A549 treated with RU486 at 1 μM for 4 hours (cell line): ENCODE data around the gene RAB39B. TPM values are rescaled to one million over a fixed set of nuclear protein-coding genes. Genes with fewer than 3 reads are reported as not detected.

Source experiments
- total RNA-seq: library from RNA; stranded (reverse); fragments of 200-300 nt; extraction: Qiagen RNA extraction; gene quantifications from 5 replicates; pipeline ENCODE4 v1.2.3, GENCODE V29; 2022; ENCODE audit warnings: low read depth

RAB39B gene
- 0.62 to 0.94 TPM (median 0.64 TPM) in 5 replicates for total RNA-seq

DNA sequence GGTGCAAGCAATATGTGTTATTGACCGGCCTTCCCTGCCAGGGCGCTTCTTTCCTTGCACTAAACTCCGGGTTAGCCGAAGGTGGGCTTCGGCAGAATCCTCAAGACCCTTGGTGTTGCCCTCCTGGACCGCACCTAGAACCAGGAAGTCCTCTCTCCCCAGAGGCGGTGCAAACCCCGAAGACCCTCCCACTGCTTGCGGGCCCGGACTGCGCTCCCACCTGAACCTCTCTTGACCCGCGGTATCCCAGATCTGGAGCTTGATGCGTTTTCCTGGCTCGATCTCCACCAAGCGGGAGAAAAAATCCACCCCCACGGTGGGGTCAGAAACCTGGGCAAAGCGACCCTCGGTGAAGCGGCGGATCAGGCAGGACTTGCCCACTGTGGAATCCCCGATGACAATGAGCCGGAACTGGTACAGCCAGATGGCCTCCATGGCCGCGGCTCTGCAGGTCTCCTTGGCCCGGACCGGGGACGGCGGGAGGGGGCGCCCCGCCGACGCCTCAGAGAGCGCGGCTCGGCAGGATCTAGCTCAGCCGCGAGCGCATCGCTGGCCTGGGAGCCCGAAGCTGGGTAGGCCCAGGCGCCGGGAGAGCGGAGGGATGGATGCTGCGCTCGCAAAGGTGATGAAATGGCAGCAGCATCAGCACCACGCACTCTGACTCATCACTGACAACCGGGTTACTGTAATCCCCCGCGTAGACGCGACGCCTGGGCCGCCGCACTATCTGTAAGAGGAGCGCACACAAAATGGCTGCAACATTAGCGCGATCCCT, at the start of gene RAB39B:
Gene RAB39B (minus strand): TSS at position 638 of the 775 bp plus-strand sequence. CDS start 203 bp downstream, at position 435.

GRCh38 chrX:155216179-155216939, 47.9 kb downstream of the RAB39B start, which contains the start of gene VBP1:
Gene VBP1 (plus strand): TSS chrX:155216460. CDS start chrX:155216483, 23 bp downstream.

Other genes starting within 250 kb of the RAB39B start
- 3.2 to 4.9 TPM (median 4.4 TPM) in 5 replicates for gene F8, start 241.8 kb downstream of the RAB39B start, total RNA-seq
- gene FUNDC2, start 237.6 kb downstream of the RAB39B start, total RNA-seq, result 90.7 to 127 TPM (median 104 TPM) in 5 replicates
- gene CMC4, start 193.4 kb downstream of the RAB39B start, total RNA-seq, result 14.5 to 22.2 TPM (median 17.3 TPM) in 5 replicates
- 15.0 to 21.5 TPM (median 16.8 TPM) in 5 replicates for gene MTCP1, start 193.4 kb downstream of the RAB39B start, total RNA-seq
- 20.2 to 29.6 TPM (median 25.2 TPM) in 5 replicates for gene BRCC3, start 193.0 kb downstream of the RAB39B start, total RNA-seq
- 34.7 to 64.8 TPM (median 54.3 TPM) in 5 replicates for gene VBP1, start 48.0 kb downstream of the RAB39B start, total RNA-seq
- gene CLIC2, start 70.1 kb upstream of the RAB39B start, total RNA-seq, result 0.06 to 0.53 TPM (median 0.25 TPM) in 4 of 5 replicates, not detected in the other
- not detected in 5 replicates for gene F8A2, start 117.6 kb upstream of the RAB39B start, total RNA-seq
- 0.81 to 1.6 TPM (median 0.94 TPM) in 5 replicates for gene F8A3, start 194.1 kb upstream of the RAB39B start, total RNA-seq